OCI-LY7 (cell line): ENCODE measurements around the gene FMNL2. TPM values are rescaled to one million over a fixed set of nuclear protein-coding genes. Genes with fewer than 3 reads are reported as not detected.

ENCODE experiments used
- BruUV-seq: library from RNA; stranded (reverse); fragments of 400-500 nt; replicated peaks from 2 replicates; lab custom pipeline; 2021; lab: Mats Ljungman, UMichigan
- CTCF ChIA-PET: fragments of 300-600 bp; sonication (Branson Sonifier 250); formaldehyde crosslinking; loops from one replicate; lab custom pipeline; 2022; ENCODE audit warnings: antibody characterized with exemption; ENCODE audit not compliant: unreplicated experiment; lab: Charles Lee
- POLR2A ChIA-PET: fragments of 300-600 bp; sonication (Branson Sonifier 250); formaldehyde crosslinking; loops from one replicate; lab custom pipeline; 2022; ENCODE audit warnings: antibody characterized with exemption; lab: Charles Lee
- DNase-seq: peaks from one replicate; pipeline ENCODE4 v3.0.0-alpha.2; 2015; ENCODE audit warnings: low spot score
- H2AFZ ChIP-seq: fragments of 200-600 bp; sonication (generic), shearing (Covaris generic); 2 replicates; pipeline ENCODE4 v1.6.1; 2014; ENCODE audit warnings: mild to moderate bottlenecking, antibody characterized with exemption, low read length, moderate library complexity
- H3K27ac ChIP-seq: fragments of 200-600 bp; sonication (generic); 2 replicates; pipeline ENCODE4 v1.5.1; 2014; ENCODE audit warnings: mixed run types, low read depth, mild to moderate bottlenecking, moderate library complexity, low read length, inconsistent platforms; ENCODE audit not compliant: poor library complexity, severe bottlenecking
- H3K36me3 ChIP-seq: fragments of 200-600 bp; sonication (generic); 2 replicates; pipeline ENCODE4 v1.6.1; 2014; ENCODE audit warnings: mild to moderate bottlenecking, antibody characterized with exemption, low read length, moderate library complexity, mixed read lengths; ENCODE audit not compliant: insufficient read depth
- H3K4me1 ChIP-seq: fragments of 200-600 bp; sonication (generic); 2 replicates; pipeline ENCODE4 v1.5.1; 2014; ENCODE audit warnings: mild to moderate bottlenecking, low read length; ENCODE audit not compliant: insufficient read depth, poor library complexity, severe bottlenecking
- H3K4me2 ChIP-seq: fragments of 200-600 bp; sonication (generic); 2 replicates; pipeline ENCODE4 v1.6.1; 2014; ENCODE audit warnings: mild to moderate bottlenecking, low read length
- H3K4me3 ChIP-seq: fragments of 200-600 bp; sonication (generic); 2 replicates; pipeline ENCODE4 v1.5.1; 2014; ENCODE audit warnings: mild to moderate bottlenecking, low read depth, low read length; ENCODE audit not compliant: poor library complexity, severe bottlenecking
- H3K79me2 ChIP-seq: fragments of 200-600 bp; sonication (generic); 2 replicates; pipeline ENCODE4 v1.6.1; 2016; ENCODE audit warnings: low read depth, mild to moderate bottlenecking, low read length, moderate library complexity, mixed read lengths; ENCODE audit not compliant: insufficient read depth
- H3K9me2 ChIP-seq: fragments of 200-600 bp; sonication (generic); 2 replicates; pipeline ENCODE4 v1.6.1; 2016; ENCODE audit warnings: mild to moderate bottlenecking, low read length, mixed read lengths; ENCODE audit not compliant: insufficient read depth
- H3K9me3 ChIP-seq: fragments of 200-600 bp; sonication (generic); 2 replicates; pipeline ENCODE4 v1.6.1; 2014; ENCODE audit warnings: mild to moderate bottlenecking, mixed run types, low read length, mixed read lengths
- H4K20me1 ChIP-seq: fragments of 200-600 bp; sonication (generic); 2 replicates; pipeline ENCODE4 v1.6.1; 2014; ENCODE audit warnings: mild to moderate bottlenecking, antibody characterized with exemption, low read length, moderate library complexity, mixed read lengths; ENCODE audit not compliant: insufficient read depth
- EZH2phosphoT487 ChIP-seq: fragments of 200-600 bp; sonication (generic); IDR thresholded peaks from 2 replicates; pipeline ENCODE4 v1.6.1; 2018; ENCODE audit warnings: low read depth, borderline replicate concordance, mild to moderate bottlenecking, mixed run types, antibody characterized with exemption, low read length, moderate library complexity, mixed read lengths
- intact Hi-C: fragments of 100-400 bp; cut with micrococcal nuclease; formaldehyde crosslinking; loops from one replicate; pipeline ENCODE4 v1.10.0; 2022; ENCODE audit not compliant: unreplicated experiment
- total RNA-seq, 2 experiments: library from RNA; depleted of rRNA in 1 of 2; stranded (reverse); fragments of >200 nt in 1 of 2; shearing (Covaris generic) in 1 of 2; gene quantifications; 2 replicates each; pipeline ENCODE4 v1.2.3, GENCODE V29; 2014 to 2022
- TF ChIP-seq, protein P1 (sequence below): fragments of 200-600 bp; sonication (generic); conservative IDR thresholded peaks from 2 replicates; pipeline ENCODE4 v1.5.1; 2014; ENCODE audit warnings: mild to moderate bottlenecking, antibody characterized with exemption, low read length, moderate library complexity, mixed read lengths

FMNL2 gene
- total RNA-seq, 2 experiments from 2014 or later: 0.03 to 0.21 TPM

DNA sequence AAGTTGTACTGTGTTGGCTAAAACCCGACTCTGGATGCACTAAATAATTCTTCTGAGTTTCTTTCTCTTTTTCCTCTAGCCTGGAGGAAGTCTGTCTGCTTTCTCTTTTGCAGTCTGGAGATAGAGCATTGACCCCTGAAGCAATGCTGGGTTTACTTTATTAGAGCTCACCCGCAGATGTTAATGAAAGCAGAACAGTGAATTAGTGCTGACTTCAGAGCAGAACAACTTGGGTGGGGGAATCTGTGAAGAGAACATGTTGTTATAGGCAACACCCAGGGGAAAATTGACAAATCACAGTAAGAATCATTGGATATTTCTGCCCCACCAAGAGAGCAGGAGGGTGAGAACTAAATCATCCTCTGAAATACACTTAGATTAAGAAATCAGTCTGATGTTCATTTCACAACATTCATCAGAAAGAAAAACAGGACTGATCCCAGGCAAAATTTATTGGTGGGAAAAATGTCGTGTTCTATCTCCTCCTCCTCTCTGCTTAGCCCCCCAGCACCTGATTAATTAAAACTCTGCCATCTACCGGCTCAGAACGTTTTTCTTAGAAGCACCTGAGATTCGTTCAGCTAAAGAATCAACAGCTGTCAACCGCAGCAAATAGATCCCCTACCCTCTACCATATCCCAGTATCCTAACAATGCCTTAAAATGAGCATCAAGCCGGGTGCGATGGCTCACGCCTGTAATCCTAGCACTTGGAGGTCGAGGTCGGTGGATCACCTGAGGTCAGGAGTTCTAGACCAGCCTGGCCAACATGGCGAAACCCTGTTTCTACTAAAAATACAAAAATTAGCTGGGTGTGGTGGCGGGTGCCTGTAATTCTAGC, 165.1 kb downstream of the FMNL2 start:
- ChIA-PET POLR2A (interaction anchor here (0.6 kb wide), 1 partner anchor 22 kb away, joined by 4 read pairs; no protein-coding TSS in a partner anchor), CTCF (no interaction called here)
- Histone ChIP-seq H3K9me2 (no peaks in the 10 kb centered on the region), H3K27ac (no peak overlapping the region), H2AFZ (no peak overlapping the region), H3K4me2 (no peak overlapping the region), H4K20me1 (no peaks in the 10 kb centered on the region), H3K79me2 (no peaks in the 10 kb centered on the region), H3K9me3 (no peaks in the 10 kb centered on the region), H3K4me3 (no peak overlapping the region), H3K4me1 (no peaks in the 10 kb centered on the region), H3K36me3 (no peaks in the 10 kb centered on the region)
- no TSS peak for BruUV-seq
- no peak for DNase-seq
- TF ChIP-seq, protein P1, sequence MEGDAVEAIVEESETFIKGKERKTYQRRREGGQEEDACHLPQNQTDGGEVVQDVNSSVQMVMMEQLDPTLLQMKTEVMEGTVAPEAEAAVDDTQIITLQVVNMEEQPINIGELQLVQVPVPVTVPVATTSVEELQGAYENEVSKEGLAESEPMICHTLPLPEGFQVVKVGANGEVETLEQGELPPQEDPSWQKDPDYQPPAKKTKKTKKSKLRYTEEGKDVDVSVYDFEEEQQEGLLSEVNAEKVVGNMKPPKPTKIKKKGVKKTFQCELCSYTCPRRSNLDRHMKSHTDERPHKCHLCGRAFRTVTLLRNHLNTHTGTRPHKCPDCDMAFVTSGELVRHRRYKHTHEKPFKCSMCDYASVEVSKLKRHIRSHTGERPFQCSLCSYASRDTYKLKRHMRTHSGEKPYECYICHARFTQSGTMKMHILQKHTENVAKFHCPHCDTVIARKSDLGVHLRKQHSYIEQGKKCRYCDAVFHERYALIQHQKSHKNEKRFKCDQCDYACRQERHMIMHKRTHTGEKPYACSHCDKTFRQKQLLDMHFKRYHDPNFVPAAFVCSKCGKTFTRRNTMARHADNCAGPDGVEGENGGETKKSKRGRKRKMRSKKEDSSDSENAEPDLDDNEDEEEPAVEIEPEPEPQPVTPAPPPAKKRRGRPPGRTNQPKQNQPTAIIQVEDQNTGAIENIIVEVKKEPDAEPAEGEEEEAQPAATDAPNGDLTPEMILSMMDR: no peak
- TF ChIP-seq EZH2phosphoT487: no peak
- intact Hi-C loops: no loop called here

DNA sequence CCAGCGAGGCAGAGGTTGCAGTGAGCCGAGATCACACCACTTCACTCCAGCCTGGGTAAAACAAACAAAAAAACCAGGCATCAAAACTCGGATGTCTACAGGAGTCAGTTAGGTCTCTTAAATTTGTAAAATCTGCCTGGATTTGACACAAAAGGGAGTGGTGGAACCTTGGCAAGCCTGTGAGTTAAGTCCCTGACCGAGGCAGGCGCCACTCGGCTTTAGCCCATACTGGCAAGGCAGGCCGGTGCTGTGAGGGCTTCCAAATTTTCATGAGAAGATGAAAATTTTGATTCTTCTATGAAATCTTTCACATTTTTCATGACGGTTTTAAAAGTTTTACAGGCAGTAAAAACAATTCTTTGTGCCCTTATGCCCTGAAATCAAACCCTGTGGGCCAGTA, 165.8 kb downstream of the FMNL2 start:
- no peak for TF ChIP-seq EZH2phosphoT487
- TF ChIP-seq, protein P1: no peak
- intact Hi-C loops: no loop called here
- CTCF ChIA-PET: no interaction called here

DNA sequence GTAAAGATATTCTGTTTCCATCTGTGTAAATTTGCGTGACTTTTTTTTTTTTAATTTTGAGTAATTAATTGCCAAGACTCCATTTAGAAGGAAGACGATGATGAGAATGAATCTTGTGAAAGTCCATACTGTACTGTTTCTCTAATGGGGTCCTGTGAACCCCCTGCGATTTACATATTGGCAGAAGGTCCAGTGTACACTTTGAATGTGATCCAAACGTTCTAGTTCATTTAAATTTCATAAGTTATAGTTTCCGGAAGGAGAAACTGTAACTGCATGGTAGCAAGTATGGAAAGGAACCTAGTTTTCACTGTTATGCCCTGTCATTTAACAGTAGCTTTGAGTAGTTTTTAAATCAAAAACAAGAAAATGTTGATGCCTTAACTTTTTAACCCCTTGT, 166.7 kb downstream of the FMNL2 start:
- no peaks in the 10 kb centered on the region for H3K36me3 ChIP-seq
- no peak for TF ChIP-seq EZH2phosphoT487
- TF ChIP-seq, protein P1: no peak
- no peak overlapping the region for H3K27ac ChIP-seq
- intact Hi-C loops: no loop called here
- ChIA-PET CTCF (no interaction called here), POLR2A (interaction anchor here (0.7 kb wide), 1 partner anchor 640 kb away, joined by 3 read pairs; no protein-coding TSS in a partner anchor)
- H3K4me1 ChIP-seq: no peaks in the 10 kb centered on the region
- BruUV-seq: no TSS peak
- H3K4me3 ChIP-seq: no peak overlapping the region
- DNase-seq: no peak
- H3K79me2 ChIP-seq: no peaks in the 10 kb centered on the region
- H4K20me1 ChIP-seq: no peaks in the 10 kb centered on the region
- no peaks in the 10 kb centered on the region for H3K9me2 ChIP-seq
- no peak overlapping the region for H3K4me2 ChIP-seq
- no peak overlapping the region for H2AFZ ChIP-seq
- H3K9me3 ChIP-seq: no peaks in the 10 kb centered on the region

More for the DNA sequence above, 165.8 kb downstream of the FMNL2 start:
- no peak overlapping the region for H3K27ac ChIP-seq
- no peaks in the 10 kb centered on the region for H3K9me2 ChIP-seq
- POLR2A ChIA-PET: interaction anchor here (0.6 to 0.7 kb wide), 2 partner anchors 23 to 640 kb away, joined by 3 to 4 read pairs; no protein-coding TSS in a partner anchor
- H3K4me3 ChIP-seq: no peak overlapping the region
- BruUV-seq: no TSS peak
- no peaks in the 10 kb centered on the region for H3K79me2 ChIP-seq
- H3K36me3 ChIP-seq: no peaks in the 10 kb centered on the region
- H3K9me3 ChIP-seq: no peaks in the 10 kb centered on the region
- DNase-seq: no peak
- H3K4me1 ChIP-seq: no peaks in the 10 kb centered on the region
- no peaks in the 10 kb centered on the region for H4K20me1 ChIP-seq
- no peak overlapping the region for H2AFZ ChIP-seq
- no peak overlapping the region for H3K4me2 ChIP-seq
